AML-193 (cell line): ENCODE measurements around the gene GPR155.

Source experiments
- DNase-seq, 2 experiments: peaks; one replicate each; lab custom pipeline; 2025; lab: John Stamatoyannopoulos, UW

Gene GPR155

GRCh38 chr2:174486563-174487107 is at the start of gene GPR155:
Gene GPR155, minus strand, starts transcription at chr2:174487029. Its CDS starts 5,073 bp downstream, at chr2:174481956.
- DNase-seq: peak in 1 of 2 experiments; percentile 5

- no peak for DNase-seq
Observed at GRCh38 chr2:174535757-174536703, 49.2 kb upstream of the GPR155 start.

- no peak for DNase-seq
Observed at GRCh38 chr2:174535083-174535482, 48.3 kb upstream of the GPR155 start.

- DNase-seq: no peak
Observed at GRCh38 chr2:174529916-174530315, 43.1 kb upstream of the GPR155 start.

GRCh38 chr2:174527959-174528358 is 41.1 kb upstream of the GPR155 start:
- DNase-seq: no peak

- no peak for DNase-seq
Observed at GRCh38 chr2:174527101-174527721, 40.4 kb upstream of the GPR155 start.

GRCh38 chr2:174524527-174524926 is 37.7 kb upstream of the GPR155 start:
- DNase-seq: peak; percentile 8 to 12

- DNase-seq: peak; percentile 47 to 54
Observed at GRCh38 chr2:174522553-174522952, 35.7 kb upstream of the GPR155 start.

- no peak for DNase-seq
Observed at GRCh38 chr2:174518395-174518794, 31.6 kb upstream of the GPR155 start.

GRCh38 chr2:174516501-174517378 is 29.9 kb upstream of the GPR155 start:
- DNase-seq: no peak

- DNase-seq: no peak
Observed at GRCh38 chr2:174512345-174512744, 25.5 kb upstream of the GPR155 start.

GRCh38 chr2:174511580-174512260 is 24.9 kb upstream of the GPR155 start:
- DNase-seq: no peak

- DNase-seq: no peak
Observed at GRCh38 chr2:174510583-174511189, 23.9 kb upstream of the GPR155 start.

GRCh38 chr2:174503161-174503809 is 16.5 kb upstream of the GPR155 start:
- no peak for DNase-seq

GRCh38 chr2:174499371-174499770 is 12.5 kb upstream of the GPR155 start:
- no peak for DNase-seq

- DNase-seq: no peak
Observed at GRCh38 chr2:174495365-174496012, 8.7 kb upstream of the GPR155 start.

- DNase-seq: no peak
Observed at GRCh38 chr2:174493549-174494331, 6.9 kb upstream of the GPR155 start.

- DNase-seq: peak; percentile 25 to 47
Observed at GRCh38 chr2:174492963-174493431, 6.2 kb upstream of the GPR155 start.

- DNase-seq: no peak
Observed at GRCh38 chr2:174491947-174492346, 5.1 kb upstream of the GPR155 start.
